WI38 (cell line): ENCODE measurements around the gene MAP2K3.
"Not testable (repeated sequence)": the region's sequence is repeated elsewhere in the genome, so short reads cannot be mapped to it uniquely, and the experiment has no call there.

Source experiments
- H3K4me3 ChIP-seq: 2 replicates; pipeline ENCODE4 v1.5.1; 2011; ENCODE audit warnings: low read depth, mild to moderate bottlenecking, control low read depth, low read length
- TF ChIP-seq, protein P1 (sequence below): IDR thresholded peaks from 2 replicates; pipeline ENCODE4 v1.5.1; 2012; ENCODE audit warnings: low read depth, mild to moderate bottlenecking, control low read depth, low read length

MAP2K3 gene

DNA sequence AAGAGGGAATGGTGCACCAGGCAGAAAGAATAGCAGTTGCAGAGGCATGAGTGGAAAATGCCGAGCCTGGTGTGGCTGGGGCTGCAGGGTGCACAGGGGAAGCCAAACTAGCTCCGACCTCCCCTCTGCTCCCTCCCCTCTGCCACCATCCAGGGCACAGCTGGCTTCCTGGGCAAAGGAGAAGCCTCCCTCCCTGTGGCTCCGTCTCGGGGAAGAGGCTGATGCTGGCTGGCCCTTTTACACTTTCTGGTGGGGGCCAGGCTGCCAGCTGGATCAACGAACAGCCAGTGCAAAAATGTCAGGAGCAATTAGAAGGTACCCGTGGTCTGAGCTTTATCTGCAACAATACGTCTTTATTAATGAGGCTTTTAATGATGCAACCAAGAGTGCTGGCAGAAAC, 54.5 kb downstream of the MAP2K3 start:
- TF ChIP-seq, protein P1, sequence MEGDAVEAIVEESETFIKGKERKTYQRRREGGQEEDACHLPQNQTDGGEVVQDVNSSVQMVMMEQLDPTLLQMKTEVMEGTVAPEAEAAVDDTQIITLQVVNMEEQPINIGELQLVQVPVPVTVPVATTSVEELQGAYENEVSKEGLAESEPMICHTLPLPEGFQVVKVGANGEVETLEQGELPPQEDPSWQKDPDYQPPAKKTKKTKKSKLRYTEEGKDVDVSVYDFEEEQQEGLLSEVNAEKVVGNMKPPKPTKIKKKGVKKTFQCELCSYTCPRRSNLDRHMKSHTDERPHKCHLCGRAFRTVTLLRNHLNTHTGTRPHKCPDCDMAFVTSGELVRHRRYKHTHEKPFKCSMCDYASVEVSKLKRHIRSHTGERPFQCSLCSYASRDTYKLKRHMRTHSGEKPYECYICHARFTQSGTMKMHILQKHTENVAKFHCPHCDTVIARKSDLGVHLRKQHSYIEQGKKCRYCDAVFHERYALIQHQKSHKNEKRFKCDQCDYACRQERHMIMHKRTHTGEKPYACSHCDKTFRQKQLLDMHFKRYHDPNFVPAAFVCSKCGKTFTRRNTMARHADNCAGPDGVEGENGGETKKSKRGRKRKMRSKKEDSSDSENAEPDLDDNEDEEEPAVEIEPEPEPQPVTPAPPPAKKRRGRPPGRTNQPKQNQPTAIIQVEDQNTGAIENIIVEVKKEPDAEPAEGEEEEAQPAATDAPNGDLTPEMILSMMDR, result no peak
- H3K4me3 ChIP-seq, result no peak overlapping the region

DNA sequence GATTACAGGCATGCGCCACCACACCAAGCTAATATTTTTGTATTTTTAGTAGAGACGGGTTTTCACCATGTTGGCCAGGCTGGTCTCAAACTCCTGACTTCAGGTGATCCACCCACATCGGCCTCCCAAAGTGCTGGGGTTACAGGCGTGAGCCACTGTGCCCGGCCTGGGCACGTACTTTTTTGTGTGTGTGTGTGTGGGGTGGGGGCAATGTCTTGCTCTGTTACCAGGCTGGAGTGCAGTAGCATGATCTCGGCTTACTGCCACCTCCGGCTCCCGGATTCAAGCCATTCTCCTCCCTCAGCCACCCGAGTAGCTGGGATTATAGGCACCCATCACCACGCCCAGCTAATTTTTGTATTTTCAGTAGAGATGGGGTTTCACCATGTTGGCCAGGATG, 55.1 kb downstream of the MAP2K3 start:
- not testable (repeated sequence) for H3K4me3 ChIP-seq

DNA sequence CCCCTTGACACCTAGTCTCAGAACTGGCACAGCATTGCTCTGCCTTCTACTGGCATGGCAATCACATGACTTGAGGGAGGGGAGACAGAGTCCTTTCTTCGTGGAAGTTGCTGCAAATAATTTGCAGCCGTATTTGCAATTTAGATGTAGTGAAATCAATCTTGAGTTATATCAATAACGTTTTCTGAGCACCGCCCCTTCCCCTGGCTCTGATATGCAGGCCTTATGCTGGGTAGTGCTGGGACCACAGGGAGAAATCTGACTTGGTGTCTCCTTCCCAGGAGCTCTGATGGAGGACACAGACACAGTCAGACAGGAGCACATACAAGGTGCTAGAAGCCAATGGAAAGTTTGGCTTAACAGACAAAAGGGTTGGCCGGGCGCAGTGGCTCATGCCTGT, 55.9 kb downstream of the MAP2K3 start:
- not testable (repeated sequence) for H3K4me3 ChIP-seq

DNA sequence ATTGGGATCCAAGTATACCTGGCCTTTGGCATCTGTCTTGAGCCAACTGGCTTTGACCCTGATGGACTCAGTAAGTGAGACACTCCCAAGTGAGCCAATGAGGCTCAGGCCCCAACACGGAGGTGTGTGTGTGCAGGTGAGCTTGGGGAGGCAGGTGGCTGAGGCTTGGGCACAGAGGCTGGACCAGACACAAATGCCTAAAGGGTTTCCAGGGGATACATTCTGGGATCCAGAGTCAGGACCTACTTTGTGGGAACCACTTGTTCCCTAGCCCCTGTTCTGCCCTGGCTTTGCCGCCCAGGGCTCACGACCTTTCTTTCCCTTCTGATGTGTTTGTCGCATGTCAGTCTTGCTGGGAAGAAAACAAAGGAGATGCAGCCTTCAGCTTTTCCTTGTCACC, 56.8 kb downstream of the MAP2K3 start:
- H3K4me3 ChIP-seq, result not testable (repeated sequence)

DNA sequence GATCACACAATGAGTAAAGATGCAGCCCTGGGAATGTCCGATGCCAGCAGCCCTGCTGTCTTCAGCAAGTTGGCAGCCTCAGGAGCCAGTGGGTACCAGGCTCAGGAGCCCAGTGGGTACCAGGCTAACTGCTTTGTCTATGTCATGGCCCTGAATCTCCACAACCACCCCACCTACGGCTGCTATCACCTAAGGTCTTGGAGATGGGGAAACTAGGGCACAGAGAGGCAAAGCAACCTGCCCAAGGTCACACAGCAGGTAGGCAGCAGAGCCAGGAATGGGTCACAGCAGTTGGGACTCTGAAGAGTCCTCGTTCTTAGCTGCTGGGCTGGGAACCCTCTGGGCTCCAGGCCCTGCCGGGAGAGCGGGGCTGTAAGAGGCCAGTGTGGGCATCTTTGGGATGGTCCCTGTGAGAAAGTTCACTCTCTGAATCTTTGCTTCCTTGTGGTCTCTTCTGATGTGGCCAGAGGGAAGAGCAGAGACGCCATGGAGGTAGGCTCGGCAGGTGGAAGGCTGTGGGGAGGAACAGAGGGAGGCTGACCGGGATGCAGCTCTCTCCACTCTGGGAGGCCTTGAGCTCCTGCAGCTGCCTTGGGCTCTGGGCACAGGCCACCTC, 57.5 kb downstream of the MAP2K3 start:
- H3K4me3 ChIP-seq, result not testable (repeated sequence)

DNA sequence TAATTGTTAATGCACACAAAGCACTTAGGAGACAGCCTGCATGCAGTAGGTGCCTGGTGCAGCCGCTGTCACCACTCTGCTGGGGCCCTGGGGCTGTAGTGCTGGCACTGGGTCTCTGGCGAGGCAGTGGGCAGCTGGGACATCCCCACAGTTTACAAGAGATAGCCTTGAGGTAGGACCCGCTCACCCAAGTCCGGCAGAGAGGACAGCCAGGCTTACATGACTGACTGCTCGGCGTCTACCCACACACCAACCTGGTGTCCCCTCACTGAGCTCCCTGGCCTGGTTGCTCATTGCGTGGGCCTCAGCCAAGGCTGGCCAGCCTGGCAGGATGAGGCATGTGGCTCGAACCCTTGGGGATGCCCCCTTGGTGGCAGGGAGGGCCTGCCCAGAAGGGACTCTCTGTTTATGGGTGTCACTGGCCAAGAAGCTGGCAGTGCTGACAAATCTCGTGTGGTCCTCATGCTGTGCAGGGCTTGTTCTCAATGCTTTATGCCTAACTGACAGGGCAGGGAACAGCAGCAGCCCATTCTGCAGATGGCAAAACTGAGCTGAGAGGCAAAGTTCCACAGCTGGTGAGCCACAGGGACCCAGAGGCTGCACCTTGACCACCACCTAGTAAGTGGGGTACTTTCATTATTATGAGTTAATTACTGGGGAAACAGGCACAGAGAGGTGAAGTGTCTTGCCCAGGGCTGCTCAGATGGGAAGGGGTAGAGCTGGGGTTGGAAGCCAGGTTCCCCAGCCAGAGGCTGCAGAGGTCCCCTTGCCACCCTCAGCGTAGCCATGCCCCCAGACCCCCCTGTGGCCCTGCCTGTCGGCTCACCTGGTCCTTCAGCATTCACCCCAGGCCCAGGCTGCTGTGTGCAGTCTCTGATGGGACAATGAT, 58.8 kb downstream of the MAP2K3 start:
- not testable (repeated sequence) for H3K4me3 ChIP-seq

DNA sequence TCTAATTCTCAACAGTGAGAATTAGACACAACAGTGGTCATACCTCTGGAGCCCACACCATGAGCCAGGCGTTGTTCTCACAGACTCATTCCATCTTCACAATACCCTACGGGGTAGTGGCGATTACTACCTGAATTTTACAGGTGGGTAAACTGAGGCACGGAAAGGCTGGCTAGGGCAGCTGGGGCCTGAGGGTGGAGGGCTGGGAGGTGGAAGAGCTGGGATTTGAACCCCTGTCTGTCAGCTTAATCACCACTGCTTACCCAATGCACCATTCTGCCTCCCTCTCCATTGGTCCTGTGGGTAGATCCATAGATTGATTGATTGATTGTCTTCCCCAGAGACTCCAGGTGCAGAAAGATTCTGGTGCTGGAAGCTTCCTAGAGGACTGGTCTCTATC, 60.3 kb downstream of the MAP2K3 start:
- H3K4me3 ChIP-seq, result not testable (repeated sequence)

DNA sequence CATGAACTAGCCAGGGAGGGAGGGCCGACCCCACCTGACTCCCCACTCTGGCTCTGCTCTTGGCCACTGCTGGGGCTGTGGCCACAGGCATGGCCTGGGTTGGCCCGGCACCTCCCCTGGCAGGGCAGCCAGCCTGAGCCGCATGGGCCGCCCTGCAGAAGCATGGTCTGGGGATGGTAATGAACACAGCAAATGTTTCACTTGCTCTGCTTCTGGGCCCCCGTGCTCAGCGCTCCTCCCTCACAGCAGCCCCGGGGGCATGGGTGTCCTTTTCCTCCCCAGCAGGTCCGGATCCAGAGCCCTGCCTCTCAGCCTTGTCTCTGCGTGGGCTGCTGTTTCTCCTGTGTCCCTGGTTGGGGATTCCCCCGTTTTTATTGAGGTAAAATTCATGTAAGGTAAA, 60.7 kb downstream of the MAP2K3 start:
- TF ChIP-seq, protein P1, result no peak
- no peak overlapping the region for H3K4me3 ChIP-seq

DNA sequence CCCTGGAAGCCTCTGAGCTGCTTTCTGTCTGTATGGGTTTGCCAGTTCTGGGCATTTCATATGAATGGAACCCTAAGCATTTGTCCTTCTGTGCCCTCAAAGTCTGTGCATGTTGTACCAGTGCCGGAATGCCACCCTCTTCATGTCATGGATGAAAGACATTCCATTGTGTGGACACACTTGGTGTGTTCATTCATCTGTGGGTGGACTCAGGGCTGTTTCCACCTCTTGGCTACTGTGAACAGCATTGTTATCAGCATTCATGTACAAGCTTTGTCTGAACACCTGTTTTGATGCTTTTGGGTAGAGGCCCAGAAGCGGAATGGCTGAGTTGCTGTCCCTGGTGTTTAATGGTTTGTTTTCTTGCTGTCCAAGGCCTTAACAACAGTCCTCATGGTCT, 61.6 kb downstream of the MAP2K3 start:
- H3K4me3 ChIP-seq, result not testable (repeated sequence)

DNA sequence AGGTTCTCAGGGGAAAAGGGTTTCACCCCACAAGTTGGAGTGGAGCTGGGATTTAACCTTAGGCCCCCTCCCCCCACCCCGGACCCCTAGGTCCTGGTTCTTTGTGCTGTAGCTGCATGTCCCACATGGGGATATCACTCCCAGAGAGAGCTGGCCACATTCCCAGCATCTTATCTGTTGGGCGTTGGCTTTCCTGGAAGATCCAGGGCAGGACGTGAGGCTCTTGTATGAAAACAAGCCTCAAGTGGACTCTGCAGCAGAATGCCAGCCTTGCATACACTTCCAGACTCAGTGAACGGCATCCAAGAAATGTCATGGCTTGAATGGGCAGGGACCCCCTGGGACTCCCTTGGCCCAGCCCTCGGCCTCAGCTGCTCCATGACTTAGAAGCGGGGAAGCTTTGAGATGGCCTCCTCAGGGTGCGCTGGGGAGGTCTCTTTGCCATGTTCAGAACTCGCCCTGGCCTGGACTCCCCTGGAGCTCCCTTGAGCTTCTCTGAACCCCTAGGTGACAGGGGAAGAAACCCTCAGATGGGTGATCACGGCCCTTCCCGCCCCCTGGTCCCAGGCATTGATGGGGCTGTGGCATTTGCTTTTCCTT, 62.2 kb downstream of the MAP2K3 start:
- H3K4me3 ChIP-seq, result not testable (repeated sequence)

DNA sequence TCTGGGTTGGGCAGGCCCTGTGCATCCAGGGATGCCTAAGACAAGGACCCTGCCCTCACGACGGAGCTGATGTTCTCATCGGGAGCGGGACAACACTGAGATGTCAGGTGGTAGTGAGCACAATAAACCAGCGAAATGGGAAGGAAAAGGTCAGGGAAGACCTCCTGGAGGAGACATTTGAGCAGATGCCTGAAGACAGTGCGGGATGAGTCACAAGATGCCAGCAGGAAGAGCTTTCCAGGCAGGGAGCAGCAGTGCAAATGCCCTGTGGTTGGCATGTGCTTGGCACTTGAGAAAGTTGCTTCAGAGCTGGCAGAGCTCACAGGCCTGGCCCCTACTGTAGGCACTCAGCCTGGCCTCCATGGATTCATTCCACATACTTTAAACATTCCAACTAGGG, 63.1 kb downstream of the MAP2K3 start:
- not testable (repeated sequence) for H3K4me3 ChIP-seq

DNA sequence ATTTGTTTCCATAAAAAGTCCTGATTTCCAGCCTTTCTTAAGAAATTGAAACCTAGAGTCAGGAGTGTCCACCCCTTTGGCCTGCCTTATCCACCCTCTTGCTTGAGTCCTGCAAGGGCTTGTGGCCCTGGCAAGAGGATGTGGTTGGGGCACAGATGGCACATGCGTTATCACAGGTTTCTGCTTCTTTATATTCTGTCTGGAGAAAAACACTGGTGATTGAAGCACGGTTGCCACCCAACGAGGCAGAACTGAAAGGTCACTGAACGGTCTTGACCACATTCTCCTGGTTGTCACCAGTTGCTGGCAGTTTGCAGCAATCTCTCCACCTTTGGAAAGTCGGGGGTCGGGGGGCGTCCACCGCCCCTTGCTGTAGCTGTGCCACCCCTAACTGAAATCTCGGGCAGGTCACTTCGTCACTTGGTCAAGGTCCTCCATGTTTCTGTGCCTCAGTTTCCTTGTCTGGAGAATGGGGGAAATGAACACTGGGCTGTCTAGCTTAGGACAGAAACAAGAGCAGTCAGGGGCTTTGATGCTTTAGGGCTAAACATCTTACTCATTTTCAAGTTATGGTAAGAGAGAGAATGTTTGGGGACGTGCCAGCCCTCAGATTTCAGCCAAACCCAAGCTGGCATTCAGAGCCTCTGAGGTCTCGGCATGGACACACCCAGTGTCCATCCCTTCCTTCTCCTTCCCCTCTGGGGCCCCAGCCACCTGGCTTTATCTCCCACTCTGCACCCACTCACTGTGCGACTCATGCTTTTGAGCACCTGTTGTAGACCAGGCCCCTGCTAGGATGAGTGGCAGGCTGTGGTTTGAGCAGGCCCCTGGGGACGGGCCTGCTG, 63.8 kb downstream of the MAP2K3 start:
- H3K4me3 ChIP-seq, result not testable (repeated sequence)

DNA sequence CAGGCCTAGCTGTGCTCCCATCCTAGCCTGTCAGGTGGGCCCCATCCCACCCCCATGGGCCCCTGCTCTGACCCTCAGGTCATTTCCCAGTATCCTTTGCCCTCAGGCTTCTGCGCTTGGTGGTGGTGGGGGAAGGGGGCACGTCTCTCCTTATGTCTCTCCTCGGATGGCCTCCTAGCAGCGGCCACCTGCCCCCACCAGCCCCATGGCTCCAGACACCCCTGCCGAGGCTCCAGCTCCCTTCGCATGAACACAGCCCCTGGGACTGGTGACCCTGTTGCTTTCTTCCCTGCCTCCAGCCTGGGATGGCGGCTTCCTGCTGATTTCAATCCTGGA, 64.4 kb downstream of the MAP2K3 start:
- not testable (repeated sequence) for H3K4me3 ChIP-seq

DNA sequence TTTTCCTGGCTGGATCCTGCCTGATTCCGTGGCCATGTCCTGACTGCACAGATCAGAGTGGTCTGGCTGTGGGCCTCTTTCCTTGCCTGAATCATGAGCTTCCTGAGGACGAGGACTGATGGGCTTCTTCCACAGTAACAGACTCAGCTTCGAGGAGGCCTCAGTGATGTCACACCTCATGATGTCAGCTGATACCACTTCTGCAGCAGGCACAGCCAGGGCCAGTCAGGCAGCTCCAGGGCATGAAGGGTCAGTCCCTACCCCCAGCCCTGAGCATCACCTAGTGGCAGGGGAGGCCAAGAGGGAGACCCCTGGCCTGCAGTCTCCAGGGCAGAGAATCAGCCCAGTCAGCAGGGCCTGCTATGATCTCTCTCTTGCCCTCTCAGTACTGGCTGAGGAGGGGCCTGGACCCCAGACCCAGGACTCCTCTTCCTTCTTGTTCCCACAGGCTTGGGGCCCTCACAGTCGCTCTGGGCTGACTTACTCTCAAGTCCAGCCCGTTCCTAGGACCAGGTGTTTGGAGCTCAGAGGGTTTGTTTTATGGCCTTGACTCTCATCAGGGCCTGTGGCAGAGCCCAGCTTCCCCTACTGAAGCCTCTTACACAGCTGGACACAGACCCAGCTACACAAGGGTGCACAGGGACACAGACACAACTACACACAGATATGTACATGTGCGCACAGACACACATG, 65.0 kb downstream of the MAP2K3 start:
- not testable (repeated sequence) for H3K4me3 ChIP-seq

DNA sequence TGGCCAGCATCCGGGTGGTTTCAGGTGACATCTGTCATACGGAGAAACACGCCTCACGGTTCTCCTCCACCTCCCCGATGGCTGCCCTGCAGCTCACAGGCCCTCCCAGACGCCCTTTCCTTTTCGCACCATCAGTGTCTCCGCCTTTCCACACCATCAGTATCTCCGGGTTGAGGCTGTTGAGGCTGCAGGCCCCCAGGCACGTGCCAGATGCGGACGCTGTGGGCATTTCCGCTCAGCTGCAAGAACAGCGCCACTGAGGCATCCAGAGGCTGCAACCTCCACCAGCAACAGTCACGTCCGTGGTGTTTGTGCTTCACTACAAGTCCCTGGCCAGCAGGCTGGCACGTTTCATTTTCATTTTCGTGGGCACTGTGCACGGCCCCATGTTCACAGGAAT, 66.0 kb downstream of the MAP2K3 start:
- H3K4me3 ChIP-seq, result not testable (repeated sequence)
